Lung microvascular endothelial cell (primary cell): Measurements from ENCODE around the gene CHST11. TPM values are rescaled to one million over a fixed set of nuclear protein-coding genes. Genes with fewer than 3 reads are reported as not detected.

ENCODE experiments used
- DNase-seq, 2 donors: peaks; one replicate each; pipeline versions ENCODE4 v3.0.0 to v3.0.0-alpha.2; 2010; ENCODE audit warnings: low read depth in 2 of 2
- total RNA-seq: library from RNA; depleted of rRNA; stranded (reverse); fragments of >200 nt; gene quantifications from 2 replicates; pipeline ENCODE4 v1.2.1, GENCODE V29; 2014

Gene CHST11
- total RNA-seq, 1 donor from 2014 or later, result 4.8 TPM

DNA sequence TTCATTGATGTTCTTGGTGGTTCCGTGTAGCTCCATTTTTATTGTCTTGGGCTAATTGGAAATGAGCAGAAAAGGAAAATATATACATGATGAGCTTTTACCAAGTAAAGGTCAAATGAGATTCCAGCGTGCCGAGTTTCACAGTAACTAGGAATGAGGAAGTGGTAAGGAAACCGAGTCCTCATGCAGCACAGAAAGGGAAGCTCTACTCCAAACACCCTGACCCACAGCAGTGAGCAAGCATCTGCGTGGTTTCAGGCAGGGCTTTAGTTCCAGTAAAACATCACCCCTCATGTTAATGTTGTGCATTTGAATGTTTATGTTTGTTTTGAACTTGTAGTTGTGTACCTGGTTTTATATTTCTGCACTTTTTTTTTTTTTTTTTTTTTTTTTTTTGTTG, 293.3 kb downstream of the CHST11 start:
- DNase-seq, result peak in 1 of 2 donors; percentile 76

DNA sequence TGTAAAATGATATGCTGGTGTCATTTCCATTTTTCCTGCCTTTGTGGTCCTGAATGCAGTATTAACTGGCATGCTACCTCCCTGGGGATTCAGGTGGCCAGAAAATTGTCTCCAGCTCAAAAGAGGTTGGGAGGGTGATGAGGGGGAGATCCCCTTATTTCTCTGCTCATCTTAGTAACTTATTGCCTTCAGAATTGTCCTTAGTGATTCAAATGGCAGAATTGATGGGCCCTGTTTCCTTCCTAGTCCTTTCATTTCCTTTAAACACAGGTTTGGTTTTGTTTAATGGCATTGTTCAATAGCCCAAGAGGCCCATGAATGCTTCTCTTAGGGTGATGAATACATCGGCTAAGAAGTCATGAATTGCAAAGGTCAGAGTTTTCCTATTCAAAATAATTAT, 294.4 kb downstream of the CHST11 start:
- DNase-seq, result peak in 1 of 2 donors; percentile 64

DNA sequence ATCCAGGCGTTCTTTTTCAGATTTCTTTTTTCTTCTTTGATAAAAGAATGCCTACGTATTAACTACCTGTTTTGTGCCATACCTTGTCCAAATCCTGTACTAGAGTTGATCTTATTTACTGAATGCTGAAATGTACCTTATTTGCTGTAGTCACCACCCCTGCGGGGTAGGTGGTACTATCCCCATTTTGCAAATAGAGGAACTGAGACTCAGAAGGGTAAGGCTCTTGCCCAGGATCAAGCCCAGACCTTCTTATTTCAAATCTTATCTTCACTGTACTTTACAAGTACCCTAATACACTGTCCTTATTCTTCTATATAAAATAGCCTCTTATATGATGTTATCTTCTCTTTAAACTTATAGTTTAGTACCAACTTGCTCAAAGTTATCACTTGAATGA, 294.8 kb downstream of the CHST11 start:
- DNase-seq, result no peak

- no peak for DNase-seq
Measured at GRCh38 chr12:104752016-104752415, 295.3 kb downstream of the CHST11 start.

DNA sequence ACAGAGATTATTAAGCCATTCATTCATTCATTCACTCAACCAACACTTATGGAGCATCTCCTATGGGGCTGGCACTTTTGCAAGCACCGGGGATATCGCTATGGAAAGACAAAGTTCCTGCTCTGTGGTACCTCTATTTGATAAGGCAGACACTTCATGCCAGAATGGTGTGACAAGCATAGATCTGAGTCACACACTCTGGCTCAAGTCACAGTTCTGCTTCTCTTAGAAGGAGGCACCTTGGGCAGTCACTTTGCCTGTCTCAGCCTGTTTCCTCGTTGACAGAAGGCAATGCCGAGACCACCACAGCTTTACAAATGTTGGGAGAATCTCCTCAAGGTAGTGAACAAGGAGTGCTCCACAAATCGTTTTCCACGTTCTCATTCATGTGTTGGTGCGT, 296.1 kb downstream of the CHST11 start:
- DNase-seq, result no peak

DNA sequence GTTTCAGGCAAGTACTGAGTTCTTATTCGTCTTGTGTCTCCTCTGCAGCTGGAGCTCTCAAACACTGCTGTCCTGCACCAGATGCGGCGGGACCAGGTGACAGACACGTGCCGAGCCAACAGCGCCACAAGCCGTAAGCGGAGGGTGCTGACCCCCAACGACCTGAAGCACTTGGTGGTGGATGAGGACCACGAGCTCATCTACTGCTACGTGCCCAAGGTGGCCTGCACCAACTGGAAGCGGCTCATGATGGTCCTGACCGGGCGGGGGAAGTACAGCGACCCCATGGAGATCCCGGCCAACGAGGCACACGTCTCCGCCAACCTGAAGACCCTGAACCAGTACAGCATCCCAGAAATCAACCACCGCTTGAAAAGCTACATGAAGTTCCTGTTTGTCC, 300.2 kb downstream of the CHST11 start:
- DNase-seq, result no peak

- no peak for DNase-seq
Measured at GRCh38 chr12:104758771-104759170, 302.0 kb downstream of the CHST11 start.

- no peak for DNase-seq
Measured at GRCh38 chr12:104761091-104761490, 304.3 kb downstream of the CHST11 start.

DNA sequence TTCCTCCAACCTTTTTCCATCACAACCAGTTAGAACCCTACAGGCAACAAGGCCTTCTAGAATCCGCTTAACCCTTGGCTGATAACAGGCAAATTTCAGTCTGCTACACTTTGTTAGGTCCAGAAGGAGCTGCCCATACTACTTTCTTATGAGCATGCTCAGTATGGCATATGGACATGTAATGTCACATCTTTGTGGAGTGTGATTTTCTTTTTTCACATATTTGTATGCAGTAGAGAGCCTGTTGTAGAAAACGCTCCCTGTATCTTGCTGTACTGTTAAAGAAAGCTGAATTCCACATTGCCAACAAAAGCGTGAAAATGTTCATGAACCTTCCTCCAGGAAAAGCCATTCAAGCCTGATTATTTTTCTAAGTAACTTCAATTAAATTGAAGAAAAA, 304.9 kb downstream of the CHST11 start:
- no peak for DNase-seq

DNA sequence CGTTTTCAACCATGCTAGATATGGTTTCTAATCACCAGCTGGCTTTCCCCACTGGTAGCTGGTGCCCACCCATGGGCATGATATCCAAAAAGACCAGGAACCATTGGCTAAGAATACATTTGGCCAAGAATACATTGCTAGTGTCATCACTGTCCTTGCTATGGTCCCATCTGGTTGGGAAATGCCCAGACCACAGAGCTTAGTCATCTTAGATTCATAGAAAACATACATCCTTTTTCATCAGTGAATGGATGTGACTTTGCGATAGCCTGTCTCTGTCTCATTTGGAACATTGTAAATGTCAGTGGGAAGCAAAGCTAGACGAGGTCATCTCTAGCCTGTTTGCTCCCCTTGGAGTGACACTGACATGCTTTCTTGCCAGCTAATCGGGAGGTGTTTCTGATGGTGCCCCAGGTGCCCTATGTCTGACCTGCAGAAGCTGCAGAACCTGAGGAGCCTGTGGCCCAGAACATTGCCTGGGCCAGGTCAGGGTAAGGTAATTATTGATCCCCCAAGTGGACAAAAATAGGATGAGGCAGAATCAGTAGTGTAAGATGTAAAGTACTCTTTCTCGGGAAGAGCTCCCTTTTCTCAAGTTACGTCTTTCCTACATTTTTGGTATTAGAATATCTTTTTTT, 306.5 kb downstream of the CHST11 start:
- no peak for DNase-seq

DNA sequence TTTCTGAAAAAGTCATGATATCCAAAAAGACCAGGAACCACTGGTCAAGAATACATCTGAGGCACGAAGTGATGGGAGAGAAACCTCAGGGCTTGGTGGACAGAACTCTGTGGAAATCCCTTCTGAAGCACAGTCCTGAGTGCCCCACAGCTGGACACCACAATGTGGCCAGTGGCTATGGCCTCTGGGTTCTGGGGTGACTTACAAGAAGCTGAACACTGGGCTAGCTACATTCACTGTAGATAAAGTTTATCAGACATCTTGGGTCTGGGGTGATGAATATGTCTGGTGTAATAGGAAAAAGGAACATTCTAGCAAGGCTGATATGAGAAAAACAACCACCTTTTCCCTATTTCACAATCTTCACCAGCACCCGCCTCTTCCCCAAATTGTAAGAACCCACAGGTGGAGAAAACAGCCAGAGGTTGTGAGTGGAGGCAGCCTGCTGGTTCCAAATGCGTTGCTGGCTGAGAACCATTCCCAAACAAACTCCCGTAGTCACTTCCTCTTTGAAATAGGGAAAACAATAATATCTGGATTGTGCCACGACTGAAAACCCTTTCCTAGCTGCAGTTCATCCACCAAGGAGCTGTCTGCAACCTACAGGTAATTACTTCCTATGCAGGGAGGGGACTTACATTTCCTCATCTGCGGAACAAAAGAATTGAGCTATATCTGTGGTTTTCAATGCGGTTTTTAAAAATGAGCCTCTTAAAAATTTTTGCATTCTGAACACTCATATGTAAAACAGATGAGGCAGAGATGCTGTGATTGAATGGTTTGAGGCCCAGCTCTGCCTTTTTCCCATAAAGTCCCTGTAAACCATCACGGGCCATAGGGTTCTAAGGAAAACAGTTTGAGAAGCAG, 307.7 kb downstream of the CHST11 start:
- DNase-seq, result no peak

DNA sequence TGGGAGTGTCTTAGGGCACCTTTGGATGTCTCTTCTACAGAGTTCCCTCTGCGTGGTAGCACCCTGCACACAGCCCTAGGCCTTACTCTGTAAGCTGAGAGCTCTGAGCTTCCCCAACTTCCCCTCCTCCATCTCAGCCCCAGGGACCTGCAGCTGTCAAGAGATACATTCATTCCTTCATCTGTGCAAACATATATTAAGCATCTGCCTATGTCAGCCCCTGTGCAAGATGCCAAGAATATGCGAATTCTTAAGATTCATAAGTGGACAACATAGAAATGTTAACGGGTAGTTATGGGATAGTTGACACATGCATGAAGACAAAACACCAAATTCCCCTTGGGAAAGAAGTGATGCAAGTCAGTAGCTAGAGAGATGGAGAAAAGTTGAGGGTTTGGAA, 310.5 kb downstream of the CHST11 start:
- DNase-seq, result no peak

DNA sequence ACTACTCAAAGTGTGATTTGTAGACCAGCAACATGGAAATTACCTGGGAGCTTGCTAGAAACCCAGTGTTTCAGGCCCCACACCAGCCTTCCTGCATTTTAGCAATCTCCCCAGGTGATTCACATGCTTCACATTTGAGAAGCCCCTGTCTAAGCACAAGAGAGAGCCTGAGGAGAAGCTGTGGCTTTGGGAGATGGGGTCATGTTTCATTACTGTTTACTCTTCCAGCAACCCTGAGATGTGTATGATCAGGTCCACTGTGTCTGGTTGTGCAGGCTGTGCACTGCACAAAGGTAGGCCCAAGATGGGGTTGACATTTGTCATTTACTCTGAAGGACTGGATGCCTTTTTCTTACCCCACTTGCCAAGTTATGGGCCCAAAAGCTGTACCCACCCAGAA, 311.3 kb downstream of the CHST11 start:
- no peak for DNase-seq

DNA sequence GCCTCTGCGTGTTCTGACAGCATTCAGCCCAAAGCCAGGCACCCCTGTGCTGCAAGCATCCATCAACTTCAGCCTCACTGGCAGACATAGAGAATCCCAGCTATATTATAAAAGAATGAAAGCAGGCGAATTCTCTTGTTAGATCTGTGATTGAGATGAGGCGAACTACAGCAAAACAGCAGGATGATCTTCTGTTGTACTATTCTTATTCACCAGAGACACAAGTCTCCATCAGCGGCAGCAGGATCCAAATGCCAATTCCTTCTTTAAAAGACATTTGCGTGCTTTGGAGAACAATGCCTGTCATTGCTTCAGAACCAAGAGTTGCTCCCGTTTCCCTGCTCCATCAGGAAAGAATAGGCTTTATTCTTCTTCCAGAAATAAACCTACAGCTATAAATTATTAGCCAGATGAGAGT, 312.4 kb downstream of the CHST11 start:
- no peak for DNase-seq

DNA sequence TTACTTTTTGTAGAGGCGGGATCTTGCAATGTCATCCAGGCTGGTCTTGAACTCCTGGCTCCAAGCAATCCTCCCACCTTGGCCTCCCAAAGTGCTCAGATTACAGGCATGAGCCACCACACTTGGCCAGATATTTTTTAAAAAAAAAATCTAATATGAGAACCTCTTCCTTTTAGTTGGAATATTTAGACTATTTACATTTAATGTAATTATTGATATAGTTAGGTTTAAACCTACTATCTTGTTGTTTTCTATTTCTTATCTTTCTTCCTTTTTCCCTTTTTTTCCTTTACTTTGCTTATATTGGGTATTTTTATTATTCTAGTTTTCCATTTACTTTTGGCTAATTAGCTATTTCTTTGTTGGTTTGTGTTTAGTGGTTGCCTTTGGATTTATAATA, 315.6 kb downstream of the CHST11 start:
- no peak for DNase-seq

- DNase-seq, result no peak
Measured at GRCh38 chr12:104775731-104776231, 319.0 kb downstream of the CHST11 start.

DNA sequence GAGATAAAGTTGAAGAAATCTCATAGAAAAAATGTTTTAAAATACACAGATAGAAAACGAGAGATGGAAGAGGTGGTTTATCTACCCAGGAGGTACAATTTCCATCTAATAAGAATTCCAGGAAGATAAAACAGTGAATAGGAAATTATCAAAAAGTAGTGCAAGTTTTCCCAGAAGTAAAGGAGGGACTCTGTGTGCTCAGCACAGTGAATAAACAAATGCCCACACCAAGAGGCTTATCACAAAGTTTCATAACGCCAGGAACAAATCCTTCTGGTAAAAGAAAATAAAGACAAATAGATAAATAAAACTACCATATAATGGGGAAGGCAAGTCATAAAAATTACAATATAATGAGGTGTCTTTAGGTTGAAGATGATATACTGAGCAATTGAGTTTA, 322.4 kb downstream of the CHST11 start:
- no peak for DNase-seq

GRCh38 chr12:104782296-104782695, 325.5 kb downstream of the CHST11 start:
- DNase-seq, result no peak

DNA sequence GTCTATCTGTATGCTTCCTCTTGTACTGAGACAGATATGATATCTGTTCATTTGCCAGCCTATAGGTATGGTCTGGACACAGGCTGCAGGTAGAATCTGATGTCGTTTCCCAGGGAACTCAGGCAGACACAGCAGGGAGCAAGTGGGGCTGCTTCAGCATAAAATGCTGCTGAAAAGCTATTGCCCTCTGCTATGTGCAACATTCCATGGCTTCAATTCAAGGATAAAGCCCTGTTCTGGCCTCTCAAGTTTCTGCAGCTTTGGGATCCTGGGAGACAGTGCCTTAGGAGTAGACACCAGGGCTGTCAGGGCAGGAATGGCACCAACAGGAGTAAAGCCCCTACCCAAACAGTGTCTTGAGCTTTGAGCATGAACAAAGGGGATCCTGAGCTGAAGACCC, 327.8 kb downstream of the CHST11 start:
- no peak for DNase-seq

DNA sequence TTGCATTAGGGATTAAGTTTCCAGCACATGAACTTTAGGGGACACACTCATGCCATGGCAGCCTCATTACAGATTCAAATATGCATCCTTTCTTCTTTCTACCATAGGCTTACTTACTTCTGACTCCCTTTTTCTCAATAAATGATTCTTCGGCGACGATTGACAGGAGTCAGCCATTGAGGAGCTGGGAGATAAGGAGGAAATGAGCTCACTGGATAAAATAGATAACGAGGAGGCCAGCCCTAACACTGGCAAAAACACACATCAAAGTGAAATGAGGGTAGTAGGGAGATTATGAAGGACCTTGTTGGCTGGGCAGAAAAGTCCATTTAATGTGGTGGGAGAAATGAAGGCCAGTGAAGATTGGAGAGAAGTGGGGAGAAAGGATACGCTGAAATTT, 329.1 kb downstream of the CHST11 start:
- DNase-seq, result no peak

- no peak for DNase-seq
Measured at GRCh38 chr12:104786352-104786751, 329.6 kb downstream of the CHST11 start.

GRCh38 chr12:104788840-104789271, 332.1 kb downstream of the CHST11 start:
- DNase-seq, result peak in 1 of 2 donors; percentile 34
